ENCODE results near the gene CRYZ. TPM values are rescaled to one million over a fixed set of nuclear protein-coding genes. Genes with fewer than 3 reads are reported as not detected.

The CRYZ gene
- total and polyA plus RNA-seq, 2 of the 8 experiments (the other 6 are each of a cell fraction or from before 2014, with no cell fraction given): 20.5 to 43.8 TPM

- Histone ChIP-seq H4K5ac (ENCODE audit: insufficient read length, low read depth, low read length) (peak overlapping the region; percentile 66), H2BK5ac (ENCODE audit: low read depth, low read length) (peak overlapping the region; percentile 97; the same call in 1 of the 2 replicates), H3K79me2 (ENCODE audit: control insufficient read depth in 1 of 2, insufficient read depth in 2 of 2, low read length in 2 of 2) (peaks cover 0 to 19% of the 10 kb centered on the region in 2 experiments; a peak in 2 of 4 replicates), H3K4me2 (ENCODE audit: insufficient read depth in 1 of 2, low read depth in 2 of 2, low read length in 2 of 2) (peak overlapping the region; percentile 65 to 83), H2AFZ (ENCODE audit: low read length) (peak overlapping the region; percentile 99; the same call in 1 of the 2 replicates), H3K36me3 (ENCODE audit: control insufficient read depth in 2 of 4, insufficient read depth in 4 of 4, low read length in 3 of 4) (peaks cover 4 to 19% (median 11%) of the 10 kb centered on the region in 4 experiments; a peak in 7 of 8 replicates), H2BK15ac (ENCODE audit: low read length) (no peak overlapping the region), H3K9me3 (ENCODE audit: insufficient read depth in 2 of 2, low read depth in 1 of 2, low read length in 1 of 2) (0 out of 4 replicates have a peak, but pooled peaks cover 0 to 2% of the 10 kb centered on the region in 2 experiments), H2BK20ac (ENCODE audit: low read length) (no peak overlapping the region), H3K9ac (replicated peaks in 1 of 4; ENCODE audit: extremely low read depth in 1 of 4, low read depth in 3 of 4, low read length in 3 of 4) (peak overlapping the region in 3 of 4 experiments; percentile 95 to 99 (median 98); a peak in 5 of 7 replicates), H2BK12ac (ENCODE audit: low read depth, low read length) (no peak overlapping the region; the same call in 1 of the 2 replicates), H3K4me1 (replicated peaks in 1 of 4; ENCODE audit: control insufficient read depth in 3 of 4, insufficient read depth in 4 of 4, low read length in 3 of 4) (peaks cover 0 to 2% (median 0%) of the 10 kb centered on the region in 4 experiments; a peak in 2 of 7 replicates), H3K18ac (ENCODE audit: extremely low read depth, low read length) (no peak overlapping the region), H4K8ac (ENCODE audit: extremely low read depth, insufficient read depth, low read length) (no peak overlapping the region), H3K14ac (ENCODE audit: insufficient read length) (no peak overlapping the region), H2AK5ac (ENCODE audit: low read depth, low read length) (no peak overlapping the region), H3K4ac (replicated peaks; ENCODE audit: insufficient read length, low read depth, low read length) (no peak overlapping the region), H3K23ac (ENCODE audit: insufficient read length) (no peak overlapping the region), H3K4me3 (ENCODE audit: extremely low read depth in 1 of 4, insufficient read depth in 2 of 4, low read depth in 3 of 4, low read length in 4 of 4) (peak overlapping the region; percentile 81 to 96 (median 84)), H3K27ac (ENCODE audit: low read depth, low read length) (peak overlapping the region; percentile 99; the same call in 1 of the 2 replicates), H3K56ac (replicated peaks; ENCODE audit: insufficient read length, low read depth, low read length) (no peak overlapping the region), H3K79me1 (ENCODE audit: low read depth, low read length) (no peaks in the 10 kb centered on the region), H2BK120ac (replicated peaks; ENCODE audit: low read depth, low read length) (no peak overlapping the region), H4K20me1 (replicated peaks in 1 of 2; ENCODE audit: control insufficient read depth in 1 of 2, insufficient read depth in 2 of 2, low read length in 2 of 2) (no peaks in the 10 kb centered on the region), H3K23me2 (ENCODE audit: low read depth, low read length) (peaks cover 1% of the 10 kb centered on the region; the same call in 1 of the 2 replicates), H4K91ac (replicated peaks; ENCODE audit: insufficient read length, low read length) (no peak overlapping the region), H3K27me3 (replicated peaks in 1 of 4; ENCODE audit: control insufficient read depth in 3 of 4, extremely low read depth in 1 of 4, insufficient read depth in 3 of 4, low read length in 3 of 4) (no peaks in the 10 kb centered on the region; a peak in 1 of 7 replicates)
- WGBS, 2 experiments (ENCODE audit: extremely low coverage in 1 of 2, insufficient coverage in 1 of 2, insufficient read length in 1 of 2, insufficient replicate concordance in 2 of 2, low coverage in 1 of 2, low lambda C conversion rate in 2 of 2, missing lambda C conversion rate in 1 of 2): 64% methylated on average over 11 of the region's 11 CpGs; no CpG with 5 or more reads in 1 of the 2 experiments
- CTCF ChIA-PET (ENCODE audit: partially characterized antibody): interaction anchor here (0.5 to 2.5 kb wide), 38 partner anchors 9 to 1484 kb away, joined by 3 to 19 read pairs (median 4); partner anchors contain the start of gene ERICH3
- DNase-seq (ENCODE audit: low read depth in 1 of 2, low spot score in 2 of 2) (no peak), FAIRE-seq (no peak)
- POLR2A ChIA-PET (ENCODE audit: partially characterized antibody): interaction anchor here (0.7 to 1.9 kb wide), 4 partner anchors 20 to 1431 kb away, joined by 3 to 5 read pairs (median 4); no protein-coding TSS in a partner anchor
- TF ChIP-seq SAP30 (IDR thresholded peaks at IDR 0.05; ENCODE audit: insufficient read depth, insufficient replicate concordance, low read length) (no peak), RAD21 (IDR thresholded peaks at IDR 0.05 in 1 of 2, conservative IDR thresholded peaks at IDR 0.05 in 1 of 2; ENCODE audit: low read depth in 2 of 2, low read length in 2 of 2) (peak; percentile 55 to 70), CREB1 (IDR thresholded peaks at IDR 0.05) (no peak), PHF8 (conservative IDR thresholded peaks at IDR 0.05; ENCODE audit: low read depth, low read length) (no peak), CTCF (IDR thresholded peaks at IDR 0.05; ENCODE audit: control extremely low read depth in 1 of 3, insufficient read depth in 1 of 3, low read depth in 1 of 3, low read length in 3 of 3) (peak in 2 of 3 experiments; percentile 68 to 83; a peak in 3 of 4 replicates)
Measured at GRCh38 chr1:74733604-74734484, 994 bp upstream of the CRYZ start.
